NT2/D1 (cell line): ENCODE data around the gene HAUS7.

Experiments
- SUZ12 ChIP-seq: IDR thresholded peaks from 2 replicates; pipeline ENCODE4 v1.6.1; 2011; ENCODE audit not compliant: insufficient read length, insufficient read depth; ENCODE audit errors: extremely low read depth
- YY1 ChIP-seq: IDR thresholded peaks from 2 replicates; pipeline ENCODE4 v1.6.1; 2011; ENCODE audit not compliant: insufficient read length, insufficient read depth
- ZNF274 ChIP-seq: IDR thresholded peaks from 2 replicates; pipeline ENCODE4 v1.6.1; 2011; ENCODE audit warnings: mild to moderate bottlenecking, low read depth, low read length

GRCh38 chrX:153485396-153486080, 15.2 kb upstream of the HAUS7 start:
- TF ChIP-seq ZNF274: no peak
- no peak for TF ChIP-seq YY1
- no peak for TF ChIP-seq SUZ12
